Measurements from ENCODE around the gene PRDM15. TPM values are rescaled to one million over a fixed set of nuclear protein-coding genes. Genes with fewer than 3 reads are reported as not detected.

The PRDM15 gene
- total and polyA plus RNA-seq, 2 experiments from 2014 or later: 2.3 to 4.2 TPM

DNA sequence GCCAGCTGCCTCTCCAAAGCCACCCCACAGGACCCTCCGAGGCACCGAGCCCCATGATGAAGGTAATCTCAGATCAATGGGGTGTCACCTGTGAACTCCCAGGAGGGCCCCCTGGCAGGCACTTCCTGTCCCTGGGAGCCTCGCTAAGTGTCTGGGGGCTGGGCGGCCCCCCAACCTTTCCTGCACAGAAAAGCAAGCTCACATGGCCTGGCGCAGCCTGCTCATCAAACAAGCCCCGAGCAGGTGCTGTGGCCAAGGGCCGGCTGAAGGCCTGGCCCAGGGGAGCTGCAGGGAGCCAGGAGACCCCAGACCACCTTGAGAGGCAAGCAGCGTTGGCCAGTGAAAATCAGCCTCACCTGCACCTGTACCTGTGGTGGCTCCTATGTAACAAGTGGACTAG, 115.1 kb downstream of the PRDM15 start:
- peaks cover 8% of the 10 kb centered on the region for H3F3A ChIP-seq (ENCODE audit: insufficient read depth)
- no peaks in the 10 kb centered on the region for H3K79me2 ChIP-seq (ENCODE audit: insufficient read depth)
- no peaks in the 10 kb centered on the region for H4K20me1 ChIP-seq (ENCODE audit: insufficient read depth)
- no peak overlapping the region for H3K9ac ChIP-seq
- no peak for TF ChIP-seq EZH2 (IDR thresholded peaks at IDR 0.05; ENCODE audit: insufficient read depth, poor library complexity, severe bottlenecking)
- TF ChIP-seq EZH2phosphoT487 (IDR thresholded peaks at IDR 0.05; ENCODE audit: insufficient read depth, low read depth): no peak
- no peak for DNase-seq
- no peak overlapping the region for H3K4me3 ChIP-seq
- peaks cover 10% of the 10 kb centered on the region; the same call in 1 of the 2 replicates for H3K27me3 ChIP-seq (replicated peaks; ENCODE audit: insufficient read depth)
- H3K27ac ChIP-seq: no peak overlapping the region
- no peak overlapping the region for H3K4me2 ChIP-seq (ENCODE audit: unreplicated experiment)
- no peaks in the 10 kb centered on the region for H3K36me3 ChIP-seq (ENCODE audit: low read depth)
- in situ Hi-C loops (cut with MboI): no loop called here
- H3K9me3 ChIP-seq (ENCODE audit: low read depth): no peaks in the 10 kb centered on the region
- no peaks in the 10 kb centered on the region for H3K9me2 ChIP-seq (ENCODE audit: insufficient read depth)
- H3K4me1 ChIP-seq (ENCODE audit: insufficient read depth): peaks cover 17% of the 10 kb centered on the region
- 71 to 86% methylated on average over 7 to 8 of the region's 8 CpGs for WGBS, 2 experiments (ENCODE audit: low coverage in 1 of 2, low lambda C conversion rate in 2 of 2, missing lambda C conversion rate in 2 of 2)
- no peak overlapping the region for H2AFZ ChIP-seq

DNA sequence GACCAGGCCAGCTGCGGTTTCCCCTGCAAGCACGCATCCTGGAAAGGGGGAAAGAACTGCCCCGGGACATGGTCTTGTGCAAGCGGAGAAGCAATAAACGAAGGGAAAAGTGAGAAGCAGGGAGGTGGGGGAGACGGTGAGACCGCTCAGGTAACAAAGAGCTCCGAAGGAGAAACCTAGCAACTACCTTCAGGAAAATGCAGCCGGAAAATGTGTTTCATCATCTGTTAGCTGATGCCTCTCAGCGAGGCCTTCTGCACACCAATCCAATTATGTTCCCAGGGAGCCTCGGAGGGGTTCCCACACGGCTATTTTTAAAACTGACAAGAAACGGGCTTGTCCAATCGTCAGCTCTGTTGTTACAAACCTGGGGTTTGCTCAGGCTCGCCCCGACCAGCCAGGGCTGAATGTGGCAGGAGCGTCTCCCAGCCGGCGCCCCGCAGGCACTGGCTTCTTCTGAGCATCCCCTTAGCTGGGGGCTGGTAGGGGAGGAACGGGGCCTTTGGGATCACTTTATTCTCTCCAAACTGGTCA, 115.7 kb downstream of the PRDM15 start:
- Histone ChIP-seq H3K4me3 (no peak overlapping the region), H3K36me3 (ENCODE audit: low read depth) (no peaks in the 10 kb centered on the region), H3K9me2 (ENCODE audit: insufficient read depth) (no peaks in the 10 kb centered on the region), H3K79me2 (ENCODE audit: insufficient read depth) (no peaks in the 10 kb centered on the region), H3K27ac (no peak overlapping the region), H3K4me2 (ENCODE audit: unreplicated experiment) (no peak overlapping the region), H3K9ac (no peak overlapping the region), H3K9me3 (ENCODE audit: low read depth) (no peaks in the 10 kb centered on the region), H3K4me1 (ENCODE audit: insufficient read depth) (peaks cover 14% of the 10 kb centered on the region), H3F3A (ENCODE audit: insufficient read depth) (peaks cover 8% of the 10 kb centered on the region), H4K20me1 (ENCODE audit: insufficient read depth) (no peaks in the 10 kb centered on the region), H3K27me3 (replicated peaks; ENCODE audit: insufficient read depth) (peaks cover 10% of the 10 kb centered on the region; the same call in 1 of the 2 replicates), H2AFZ (no peak overlapping the region)
- DNase-seq: no peak
- in situ Hi-C loops (cut with MboI): no loop called here
- TF ChIP-seq EZH2phosphoT487 (IDR thresholded peaks at IDR 0.05; ENCODE audit: insufficient read depth, low read depth): no peak
- no peak for TF ChIP-seq EZH2 (IDR thresholded peaks at IDR 0.05; ENCODE audit: insufficient read depth, poor library complexity, severe bottlenecking)
- 82 to 86% methylated on average over 21 of the region's 21 CpGs for WGBS, 2 experiments (ENCODE audit: low coverage in 1 of 2, low lambda C conversion rate in 2 of 2, missing lambda C conversion rate in 2 of 2)

DNA sequence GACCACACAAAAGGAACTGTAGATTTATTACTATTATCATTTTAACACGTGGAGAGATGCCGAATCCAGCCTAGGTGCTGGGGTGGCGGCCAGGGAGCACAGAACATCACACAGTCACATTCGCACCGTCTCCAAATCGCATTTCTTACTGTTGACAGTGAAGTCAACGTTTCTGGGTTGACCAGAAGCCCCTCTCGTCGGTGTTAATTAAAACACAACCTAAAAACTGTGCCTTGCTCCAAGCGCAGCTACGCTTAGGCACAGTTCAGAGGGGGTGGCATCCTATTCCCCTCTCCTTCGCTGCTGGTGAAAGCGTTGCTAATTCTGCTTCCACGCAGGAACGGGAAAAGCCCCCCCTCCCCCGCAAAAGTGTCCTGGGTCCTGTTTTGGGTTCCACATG, 116.4 kb downstream of the PRDM15 start:
- in situ Hi-C loops (cut with MboI): no loop called here
- DNase-seq: no peak
- TF ChIP-seq EZH2phosphoT487 (IDR thresholded peaks at IDR 0.05; ENCODE audit: insufficient read depth, low read depth) (no peak), EZH2 (IDR thresholded peaks at IDR 0.05; ENCODE audit: insufficient read depth, poor library complexity, severe bottlenecking) (no peak)
- Histone ChIP-seq H3K9me3 (ENCODE audit: low read depth) (no peaks in the 10 kb centered on the region), H3K27ac (no peak overlapping the region), H3K9me2 (ENCODE audit: insufficient read depth) (no peaks in the 10 kb centered on the region), H3K4me3 (no peak overlapping the region), H3K27me3 (replicated peaks; ENCODE audit: insufficient read depth) (peaks cover 10% of the 10 kb centered on the region; the same call in 1 of the 2 replicates), H3K4me2 (ENCODE audit: unreplicated experiment) (no peak overlapping the region), H4K20me1 (ENCODE audit: insufficient read depth) (no peaks in the 10 kb centered on the region), H3K9ac (no peak overlapping the region), H3K79me2 (ENCODE audit: insufficient read depth) (no peaks in the 10 kb centered on the region), H3K4me1 (ENCODE audit: insufficient read depth) (peaks cover 6% of the 10 kb centered on the region), H3K36me3 (ENCODE audit: low read depth) (no peaks in the 10 kb centered on the region), H3F3A (ENCODE audit: insufficient read depth) (peaks cover 7% of the 10 kb centered on the region), H2AFZ (no peak overlapping the region)
- WGBS, 2 experiments (ENCODE audit: low coverage in 1 of 2, low lambda C conversion rate in 2 of 2, missing lambda C conversion rate in 2 of 2): 76% methylated on average over 16 of the region's 16 CpGs

DNA sequence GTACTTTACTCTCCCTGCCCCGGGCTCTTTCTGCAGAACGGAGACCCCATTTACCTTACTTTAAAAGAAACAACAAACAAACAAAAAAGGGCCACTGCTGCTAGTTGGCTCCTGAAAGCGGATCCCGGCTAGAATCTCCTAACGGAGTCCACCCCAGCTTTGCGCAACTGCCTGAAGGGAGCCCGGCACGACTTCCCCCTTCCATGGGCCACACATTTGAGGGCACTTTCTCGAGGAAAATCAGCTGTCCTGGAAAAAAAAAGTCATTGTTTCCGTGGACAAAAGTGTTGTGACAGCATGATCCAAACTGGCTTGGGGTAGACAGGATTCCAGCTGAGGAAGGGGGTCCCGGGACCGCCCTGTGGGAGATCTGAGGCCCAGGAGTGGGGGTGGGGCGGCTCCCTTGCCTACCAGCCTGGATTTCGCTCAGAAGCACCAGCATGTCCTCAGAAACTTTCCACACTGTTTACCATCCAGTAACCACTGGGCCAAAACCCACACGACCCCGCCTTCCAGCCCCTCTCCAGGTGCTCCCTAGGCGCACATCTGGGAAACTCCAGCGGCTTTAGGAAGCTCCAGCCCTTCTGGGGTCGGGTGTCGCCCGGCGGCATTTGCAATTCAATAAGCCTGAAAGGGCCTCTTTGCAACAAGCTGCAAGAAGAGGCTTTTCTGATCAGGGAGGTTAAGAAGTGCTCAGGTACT, 117.1 kb downstream of the PRDM15 start:
- H2AFZ ChIP-seq: 0 out of 2 replicates have a peak overlapping the region, but pooled peaks have one; percentile 18
- H3K27ac ChIP-seq: no peak overlapping the region
- TF ChIP-seq EZH2phosphoT487 (IDR thresholded peaks at IDR 0.05; ENCODE audit: insufficient read depth, low read depth) (no peak), EZH2 (IDR thresholded peaks at IDR 0.05; ENCODE audit: insufficient read depth, poor library complexity, severe bottlenecking) (no peak)
- H3K9me2 ChIP-seq (ENCODE audit: insufficient read depth): no peaks in the 10 kb centered on the region
- no peaks in the 10 kb centered on the region for H3K79me2 ChIP-seq (ENCODE audit: insufficient read depth)
- H3F3A ChIP-seq (ENCODE audit: insufficient read depth): no peaks in the 10 kb centered on the region; the same call in 1 of the 2 replicates
- H3K4me1 ChIP-seq (ENCODE audit: insufficient read depth): no peaks in the 10 kb centered on the region
- no peaks in the 10 kb centered on the region for H4K20me1 ChIP-seq (ENCODE audit: insufficient read depth)
- H3K36me3 ChIP-seq (ENCODE audit: low read depth): no peaks in the 10 kb centered on the region
- no peak overlapping the region for H3K9ac ChIP-seq
- peaks cover 10% of the 10 kb centered on the region; the same call in 1 of the 2 replicates for H3K27me3 ChIP-seq (replicated peaks; ENCODE audit: insufficient read depth)
- 56% methylated on average over 22 of the region's 22 CpGs for WGBS, 2 experiments (ENCODE audit: low coverage in 1 of 2, low lambda C conversion rate in 2 of 2, missing lambda C conversion rate in 2 of 2)
- H3K4me3 ChIP-seq: no peak overlapping the region
- peak overlapping the region; percentile 54 for H3K4me2 ChIP-seq (ENCODE audit: unreplicated experiment)
- in situ Hi-C loops (cut with MboI): no loop called here
- DNase-seq: peak; percentile 35
- H3K9me3 ChIP-seq (ENCODE audit: low read depth): no peaks in the 10 kb centered on the region
